PFSK-1 (cell line): Measurements from ENCODE around the gene FCRL6.

Source experiments
- FOXP2 ChIP-seq: optimal IDR thresholded peaks from 2 replicates; pipeline ENCODE3; 2011; ENCODE audit warnings: borderline replicate concordance, control low read depth, inconsistent platforms; ENCODE audit not compliant: insufficient read depth; ENCODE audit errors: extremely low read length, extremely low read depth
- POLR2AphosphoS5 ChIP-seq: IDR thresholded peaks from 2 replicates; pipeline ENCODE4 v1.6.1; 2012; ENCODE audit warnings: low read depth, mild to moderate bottlenecking, control low read depth, low read length, moderate library complexity
- SIN3A ChIP-seq: IDR thresholded peaks from 2 replicates; pipeline ENCODE4 v1.6.1; 2012; ENCODE audit warnings: mild to moderate bottlenecking, low read length, moderate library complexity, borderline replicate concordance; ENCODE audit not compliant: insufficient read depth
- TAF1 ChIP-seq: IDR thresholded peaks from 2 replicates; pipeline ENCODE4 v1.6.1; 2012; ENCODE audit warnings: low read length, control low read depth, borderline replicate concordance; ENCODE audit not compliant: insufficient read depth
- TF ChIP-seq, protein P1 (sequence below), 2 experiments: IDR thresholded peaks; 2 replicates each; pipeline versions ENCODE4 v1.6.1 to v1.8.0; 2011 to 2012; ENCODE audit warnings: low read depth in 2 of 2, low read length in 2 of 2, control low read depth in 1 of 2, inconsistent platforms in 1 of 2, mild to moderate bottlenecking in 1 of 2, moderate library complexity in 1 of 2; ENCODE audit not compliant: insufficient read depth in 1 of 2

FCRL6 gene

DNA sequence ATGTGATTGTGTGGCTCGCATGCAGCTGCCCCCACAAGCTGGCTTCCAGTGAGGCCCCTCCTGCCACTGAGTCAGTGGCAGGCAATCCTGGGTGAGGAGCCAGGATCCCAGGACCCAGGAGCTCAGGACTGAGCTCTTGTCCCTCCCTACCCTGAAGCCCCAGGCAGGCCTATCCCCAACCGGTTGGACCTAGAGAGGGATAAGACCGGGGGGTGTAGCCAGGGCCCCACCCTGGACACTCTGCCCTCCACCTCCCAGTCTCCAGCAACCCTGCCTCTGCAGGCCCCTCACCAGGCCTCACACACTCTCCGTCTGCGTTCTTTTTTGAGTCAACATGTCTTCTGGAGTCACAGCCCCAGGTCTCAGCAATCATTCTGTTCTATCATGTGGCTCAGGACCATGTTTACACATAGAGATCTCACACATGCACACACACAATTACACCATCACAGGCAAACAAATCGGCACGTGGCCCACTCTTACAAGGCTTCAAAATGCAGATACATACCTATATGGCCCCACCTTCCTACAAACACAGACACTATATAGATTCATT, 57.7 kb downstream of the FCRL6 start:
- TF ChIP-seq TAF1, result no peak
- TF ChIP-seq, protein P1, sequence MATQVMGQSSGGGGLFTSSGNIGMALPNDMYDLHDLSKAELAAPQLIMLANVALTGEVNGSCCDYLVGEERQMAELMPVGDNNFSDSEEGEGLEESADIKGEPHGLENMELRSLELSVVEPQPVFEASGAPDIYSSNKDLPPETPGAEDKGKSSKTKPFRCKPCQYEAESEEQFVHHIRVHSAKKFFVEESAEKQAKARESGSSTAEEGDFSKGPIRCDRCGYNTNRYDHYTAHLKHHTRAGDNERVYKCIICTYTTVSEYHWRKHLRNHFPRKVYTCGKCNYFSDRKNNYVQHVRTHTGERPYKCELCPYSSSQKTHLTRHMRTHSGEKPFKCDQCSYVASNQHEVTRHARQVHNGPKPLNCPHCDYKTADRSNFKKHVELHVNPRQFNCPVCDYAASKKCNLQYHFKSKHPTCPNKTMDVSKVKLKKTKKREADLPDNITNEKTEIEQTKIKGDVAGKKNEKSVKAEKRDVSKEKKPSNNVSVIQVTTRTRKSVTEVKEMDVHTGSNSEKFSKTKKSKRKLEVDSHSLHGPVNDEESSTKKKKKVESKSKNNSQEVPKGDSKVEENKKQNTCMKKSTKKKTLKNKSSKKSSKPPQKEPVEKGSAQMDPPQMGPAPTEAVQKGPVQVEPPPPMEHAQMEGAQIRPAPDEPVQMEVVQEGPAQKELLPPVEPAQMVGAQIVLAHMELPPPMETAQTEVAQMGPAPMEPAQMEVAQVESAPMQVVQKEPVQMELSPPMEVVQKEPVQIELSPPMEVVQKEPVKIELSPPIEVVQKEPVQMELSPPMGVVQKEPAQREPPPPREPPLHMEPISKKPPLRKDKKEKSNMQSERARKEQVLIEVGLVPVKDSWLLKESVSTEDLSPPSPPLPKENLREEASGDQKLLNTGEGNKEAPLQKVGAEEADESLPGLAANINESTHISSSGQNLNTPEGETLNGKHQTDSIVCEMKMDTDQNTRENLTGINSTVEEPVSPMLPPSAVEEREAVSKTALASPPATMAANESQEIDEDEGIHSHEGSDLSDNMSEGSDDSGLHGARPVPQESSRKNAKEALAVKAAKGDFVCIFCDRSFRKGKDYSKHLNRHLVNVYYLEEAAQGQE (IDR thresholded peaks at IDR 0.05; ENCODE audit: insufficient read depth in 1 of 2, low read depth in 2 of 2, low read length in 2 of 2), result no peak
- no peak for TF ChIP-seq FOXP2

DNA sequence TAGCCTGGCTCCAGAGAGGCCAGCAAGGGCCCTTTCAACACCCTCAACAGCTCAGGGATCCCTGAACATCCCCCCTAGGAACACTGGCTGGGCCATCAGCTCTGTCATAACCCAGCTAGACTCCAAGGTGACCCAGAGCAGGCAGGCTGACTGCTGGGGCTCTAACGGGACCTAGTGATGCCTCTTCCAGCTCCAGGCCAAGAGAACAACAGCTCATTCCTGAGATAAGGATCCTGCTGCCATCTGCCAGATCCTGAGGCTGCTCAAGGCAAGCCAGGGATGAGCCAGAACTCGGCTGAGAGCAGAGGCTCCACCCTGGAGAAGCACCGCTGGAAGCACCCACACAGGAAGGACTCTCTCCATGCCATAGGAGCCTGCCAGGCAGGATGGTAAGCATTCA, 58.3 kb downstream of the FCRL6 start:
- TF ChIP-seq FOXP2 (no peak), SIN3A (no peak), POLR2AphosphoS5 (no peak), TAF1 (no peak)
- TF ChIP-seq, protein P1 (IDR thresholded peaks at IDR 0.05; ENCODE audit: insufficient read depth in 1 of 2, low read depth in 2 of 2, low read length in 2 of 2), result no peak

DNA sequence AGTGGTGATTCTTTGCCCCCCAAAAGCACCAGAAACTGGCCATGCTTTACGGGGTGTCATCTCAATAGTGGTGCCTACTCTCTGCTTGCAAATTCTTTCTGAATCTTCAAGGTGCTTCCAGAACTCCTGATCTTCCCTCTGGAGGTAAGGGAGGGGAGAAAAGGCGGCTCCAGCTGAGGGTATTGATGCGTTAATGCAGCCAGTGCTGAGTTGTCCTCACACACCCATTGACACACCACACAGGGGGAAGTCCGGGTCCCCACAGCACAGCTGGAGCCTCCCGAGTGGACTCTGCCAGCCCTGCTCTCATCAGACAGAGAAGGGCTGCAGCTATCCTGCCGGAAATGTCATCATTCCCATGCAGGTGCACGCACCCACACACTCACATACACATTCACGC, 59.1 kb downstream of the FCRL6 start:
- no peak for TF ChIP-seq SIN3A
- TF ChIP-seq, protein P1 (IDR thresholded peaks at IDR 0.05; ENCODE audit: insufficient read depth in 1 of 2, low read depth in 2 of 2, low read length in 2 of 2), result no peak
- no peak for TF ChIP-seq POLR2AphosphoS5
- no peak for TF ChIP-seq TAF1
- TF ChIP-seq FOXP2, result no peak

DNA sequence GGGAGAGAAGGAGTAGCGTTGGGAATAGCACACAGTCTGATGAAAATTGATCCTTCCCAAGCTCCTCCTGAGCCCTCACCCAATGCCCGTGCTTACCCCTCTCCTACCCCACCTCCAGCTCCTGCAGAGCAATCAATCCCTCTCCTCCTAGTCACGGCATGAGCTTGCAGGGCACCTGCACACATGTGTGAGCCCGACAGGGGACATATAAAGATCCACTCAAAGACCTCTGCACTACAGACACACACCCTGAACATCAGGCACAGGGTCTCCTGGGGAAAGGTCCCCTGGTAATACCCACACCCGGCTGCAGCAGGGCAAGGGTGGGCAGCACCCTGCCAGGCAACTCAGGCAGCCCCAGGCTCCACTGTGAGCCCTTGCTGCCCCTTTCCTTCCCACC, 59.9 kb downstream of the FCRL6 start:
- TF ChIP-seq, protein P1 (IDR thresholded peaks at IDR 0.05; ENCODE audit: insufficient read depth in 1 of 2, low read depth in 2 of 2, low read length in 2 of 2), result no peak
- TF ChIP-seq POLR2AphosphoS5 (no peak), SIN3A (no peak), FOXP2 (no peak), TAF1 (no peak)

DNA sequence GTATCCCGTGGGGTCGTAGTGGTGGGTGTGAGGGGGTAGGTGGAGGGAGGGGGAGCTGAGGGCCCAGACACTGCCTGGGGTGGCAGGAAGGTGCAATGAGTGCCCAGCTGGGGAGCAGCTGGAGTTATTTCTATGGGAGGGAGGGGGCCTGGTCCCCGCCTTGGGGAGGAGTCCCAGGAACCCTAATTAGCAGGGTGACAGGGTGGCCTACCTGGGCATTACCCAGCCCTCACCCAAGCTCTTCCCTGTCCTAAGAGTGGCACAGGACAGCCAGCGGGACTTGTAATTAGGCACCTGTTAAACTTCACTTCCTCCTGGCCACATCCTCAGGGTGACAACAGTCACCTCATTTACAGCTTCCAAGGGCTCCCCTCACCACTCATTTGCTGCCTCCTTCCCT, 60.4 kb downstream of the FCRL6 start, which contains the start of gene VSIG8:
VSIG8 (minus strand) TSS at position 101 of the 400 bp plus-strand sequence. CDS start 136 bp downstream, outside the sequence.
- TF ChIP-seq POLR2AphosphoS5 (no peak), SIN3A (no peak), TAF1 (no peak), FOXP2 (no peak)
- TF ChIP-seq, protein P1 (IDR thresholded peaks at IDR 0.05; ENCODE audit: insufficient read depth in 1 of 2, low read depth in 2 of 2, low read length in 2 of 2), result no peak
